ENCODE data around the gene OR1E1.
"Not testable (repeated sequence)": the region's sequence is repeated elsewhere in the genome, so short reads cannot be mapped to it uniquely, and the experiment has no call there.

OR1E1 gene

DNA sequence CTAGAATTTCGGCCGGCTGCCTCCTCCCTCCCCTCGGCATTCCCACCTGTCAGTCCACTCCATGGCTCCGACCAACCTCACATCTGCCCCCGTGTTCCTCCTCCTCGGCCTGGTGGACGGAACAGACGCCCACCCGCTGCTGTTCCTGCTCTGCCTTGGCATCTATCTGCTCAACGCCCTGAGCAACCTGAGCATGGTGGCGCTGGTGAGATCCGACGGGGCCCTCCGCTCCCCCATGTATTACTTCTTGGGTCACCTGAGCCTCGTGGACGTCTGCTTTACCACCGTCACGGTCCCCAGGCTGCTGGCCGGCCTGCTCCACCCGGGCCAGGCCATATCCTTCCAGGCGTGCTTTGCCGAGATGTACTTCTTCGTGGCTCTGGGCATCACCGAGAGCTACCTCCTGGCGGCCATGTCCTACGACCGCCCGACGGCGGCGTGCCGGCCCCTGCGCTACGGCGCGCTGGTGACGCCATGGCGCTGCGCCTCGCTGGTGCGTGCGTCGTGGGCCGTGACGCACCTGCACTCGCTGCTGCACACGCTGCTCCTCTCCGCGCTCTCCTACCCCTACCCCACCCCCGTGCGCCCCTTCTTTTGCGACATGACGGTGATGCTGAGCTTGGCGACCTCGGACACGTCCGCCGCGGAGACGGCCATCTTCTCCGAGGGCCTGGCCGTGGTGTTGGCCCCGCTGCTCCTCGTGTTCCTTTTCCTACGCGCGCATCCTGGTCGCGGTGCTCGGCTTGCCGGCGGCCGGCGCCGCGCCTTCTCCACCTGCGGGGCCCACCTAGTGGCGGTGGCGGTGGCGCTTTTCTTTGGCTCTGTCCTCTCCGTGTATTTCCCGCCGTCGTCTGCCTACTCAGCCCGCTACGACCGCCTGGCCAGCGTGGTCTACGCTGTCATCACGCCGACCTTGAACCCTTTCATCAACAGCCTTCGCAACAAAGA is 12.1 kb downstream of the OR1E1 start, which contains the start of gene OR3A2:
TSS of gene OR3A2 (minus strand) at position 440 of the 948 bp plus-strand sequence.
- H3K4me3 ChIP-seq (ENCODE audit: control insufficient read depth, low read depth, low read length) = no peak within 1 kb of the TSS
- DNase-seq (ENCODE audit: low read depth) = no peak
- no peak for TF ChIP-seq CTCF (conservative IDR thresholded peaks at IDR 0.05; ENCODE audit: control insufficient read depth, insufficient read depth, low read depth, low read length)

DNA sequence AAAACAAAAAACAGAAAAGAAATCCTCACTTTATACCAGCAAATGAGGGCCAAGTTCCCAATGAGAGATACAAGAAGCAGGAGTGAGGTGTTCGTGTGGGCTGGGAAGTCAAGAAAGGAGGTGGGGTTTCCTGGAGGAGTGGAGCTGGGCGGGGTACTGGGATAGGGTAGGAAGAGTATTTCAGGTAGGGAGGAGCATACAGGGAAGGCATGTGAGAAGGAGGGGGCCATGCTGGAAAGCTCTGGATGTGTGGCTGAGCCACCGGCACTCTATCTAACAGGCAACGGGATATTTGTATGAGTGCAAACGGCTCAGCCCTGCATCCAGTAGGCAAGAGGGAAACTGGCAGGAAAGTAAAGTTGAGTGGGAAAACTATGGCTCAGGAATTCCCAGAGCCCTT is 16.3 kb downstream of the OR1E1 start:
- no peak for DNase-seq (ENCODE audit: low read depth)
- no peak for TF ChIP-seq CTCF (conservative IDR thresholded peaks at IDR 0.05; ENCODE audit: control insufficient read depth, insufficient read depth, low read depth, low read length)
- no peak overlapping the region for H3K4me3 ChIP-seq (ENCODE audit: control insufficient read depth, low read depth, low read length)

GRCh38 chr17:3378321-3378720 is 19.9 kb downstream of the OR1E1 start:
- H3K4me3 ChIP-seq (ENCODE audit: control insufficient read depth, low read depth, low read length) = no peak overlapping the region
- no peak for TF ChIP-seq CTCF (conservative IDR thresholded peaks at IDR 0.05; ENCODE audit: control insufficient read depth, insufficient read depth, low read depth, low read length)
- DNase-seq (ENCODE audit: low read depth) = no peak

DNA sequence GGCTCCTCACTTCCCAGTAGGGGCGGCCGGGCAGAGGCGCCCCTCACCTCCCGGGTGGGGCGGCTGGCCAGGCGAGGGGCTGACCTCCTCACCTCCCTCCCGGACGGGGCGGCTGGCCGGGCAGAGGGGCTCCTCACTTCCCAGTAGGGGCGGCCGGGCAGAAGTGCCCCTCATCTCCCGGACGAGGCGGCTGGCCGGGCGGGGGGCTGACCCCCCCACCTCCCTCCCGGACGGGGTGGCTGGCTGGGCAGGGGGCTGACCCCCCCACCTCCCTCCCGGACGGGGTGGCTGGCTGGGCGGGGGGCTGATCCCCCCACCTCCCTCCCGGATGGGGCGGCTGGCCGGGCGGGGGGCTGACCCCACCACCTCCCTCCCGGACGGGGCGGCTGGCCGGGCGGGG is 27.0 kb downstream of the OR1E1 start:
- H3K4me3 ChIP-seq (ENCODE audit: control insufficient read depth, low read depth, low read length) = not testable (repeated sequence)

More for the DNA sequence above, 27.0 kb downstream of the OR1E1 start:
- DNase-seq (ENCODE audit: low read depth) = not testable (repeated sequence)
